Osteoblast (primary cell): ENCODE measurements around the gene ECHDC1. TPM values are rescaled to one million over a fixed set of nuclear protein-coding genes. Genes with fewer than 3 reads are reported as not detected.
"Not testable (repeated sequence)": the region's sequence is repeated elsewhere in the genome, so short reads cannot be mapped to it uniquely, and the experiment has no call there.

Experiments used
- DNase-seq: peaks from one replicate; pipeline ENCODE4 v3.0.0; 2011; ENCODE audit warnings: low spot score, mixed read lengths; ENCODE audit not compliant: insufficient read length; ENCODE audit errors: missing footprints
- H2AFZ ChIP-seq: 2 replicates; pipeline ENCODE4 v1.6.0; 2011; ENCODE audit warnings: mild to moderate bottlenecking, low read length
- H3K27ac ChIP-seq: 2 replicates; pipeline ENCODE4 v1.5.1; 2011; ENCODE audit warnings: mild to moderate bottlenecking, low read depth, low read length, moderate library complexity
- H3K27me3 ChIP-seq: 2 replicates; pipeline ENCODE4 v1.6.0; 2012; ENCODE audit warnings: mild to moderate bottlenecking, control low read depth, inconsistent platforms, low read length, moderate library complexity; ENCODE audit not compliant: insufficient read depth
- H3K36me3 ChIP-seq: 2 replicates; pipeline ENCODE4 v1.5.1; 2011; ENCODE audit warnings: mild to moderate bottlenecking, low read length, control low read depth, moderate library complexity; ENCODE audit not compliant: insufficient read depth
- H3K4me1 ChIP-seq: 2 replicates; pipeline ENCODE4 v1.5.1; 2011; ENCODE audit warnings: mild to moderate bottlenecking, low read length, control low read depth, moderate library complexity; ENCODE audit not compliant: insufficient read depth
- H3K4me2 ChIP-seq: 2 replicates; pipeline ENCODE4 v1.6.0; 2011; ENCODE audit warnings: mild to moderate bottlenecking, low read length; ENCODE audit not compliant: insufficient read depth
- H3K4me3 ChIP-seq: fragments of 200-600 bp; sonication (generic); 3 replicates; pipeline ENCODE4 v1.5.1; 2012; ENCODE audit warnings: mild to moderate bottlenecking, low read length, inconsistent platforms; ENCODE audit not compliant: insufficient read depth
- H3K79me2 ChIP-seq: 2 replicates; pipeline ENCODE4 v1.6.0; 2012; ENCODE audit warnings: mild to moderate bottlenecking, low read length, control low read depth, inconsistent platforms; ENCODE audit not compliant: insufficient read depth
- H3K9me3 ChIP-seq: 2 replicates; pipeline ENCODE4 v1.5.1; 2011; ENCODE audit warnings: low read depth, low read length, control low read depth
- H4K20me1 ChIP-seq: 2 replicates; pipeline ENCODE4 v1.6.0; 2012; ENCODE audit warnings: mild to moderate bottlenecking, low read length, control low read depth; ENCODE audit not compliant: insufficient read depth
- total RNA-seq: library from RNA; depleted of rRNA; stranded (reverse); fragments of >200 nt; gene quantifications from 2 replicates; pipeline ENCODE4 v1.2.3, GENCODE V29; 2012
- TF ChIP-seq, protein P1 (sequence below): IDR thresholded peaks from 2 replicates; pipeline ENCODE4 v1.5.1; 2011; ENCODE audit warnings: mild to moderate bottlenecking, low read depth, low read length, moderate library complexity; ENCODE audit errors: extremely low read depth

The ECHDC1 gene
- total RNA-seq, 1 donor, result 67.0 TPM

DNA sequence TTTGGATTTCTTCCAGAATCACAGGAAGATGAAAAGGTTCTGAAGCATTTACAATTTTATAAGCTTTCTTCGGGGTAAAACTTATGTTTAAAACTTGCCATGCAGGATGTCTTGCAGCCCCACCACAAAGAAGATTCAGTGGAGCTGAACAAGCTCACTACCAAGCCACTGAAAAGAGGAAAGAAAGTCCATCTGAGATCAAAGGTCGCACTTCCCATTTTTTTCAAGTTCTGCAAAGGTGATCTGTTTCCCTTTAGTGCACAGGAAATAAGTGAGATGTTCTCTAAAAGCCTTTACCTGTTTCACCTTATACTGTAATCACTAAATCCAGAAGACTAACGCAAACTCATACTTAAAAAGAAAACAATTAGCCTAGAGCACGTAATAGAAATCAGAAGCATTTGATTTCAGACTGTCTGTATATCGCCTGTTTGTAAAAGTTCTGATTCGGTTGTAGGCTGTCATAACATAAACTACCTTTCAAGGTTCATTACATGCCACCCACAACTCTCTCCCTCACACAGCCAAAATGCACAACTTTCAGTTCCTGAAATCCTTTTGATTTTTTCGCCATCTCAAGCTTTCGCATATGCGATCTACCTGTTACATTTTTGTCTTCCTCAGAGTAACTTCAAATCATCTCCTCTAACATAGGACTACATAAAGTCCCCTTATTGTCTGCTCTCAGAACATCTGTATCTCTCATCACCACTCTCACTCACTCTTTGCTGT is 1.8 kb downstream of the ECHDC1 start:
- Histone ChIP-seq H3K4me1 (peaks cover 21% of the 10 kb centered on the region), H3K27ac (no peak overlapping the region), H3K4me3 (peak overlapping the region; percentile 85), H3K36me3 (no peaks in the 10 kb centered on the region), H4K20me1 (peaks cover 4% of the 10 kb centered on the region), H3K4me2 (peak overlapping the region; percentile 92), H2AFZ (peak overlapping the region; percentile 96), H3K27me3 (no peaks in the 10 kb centered on the region), H3K79me2 (peaks cover 95% of the 10 kb centered on the region), H3K9me3 (no peaks in the 10 kb centered on the region)
- no peak for DNase-seq
- TF ChIP-seq, protein P1, sequence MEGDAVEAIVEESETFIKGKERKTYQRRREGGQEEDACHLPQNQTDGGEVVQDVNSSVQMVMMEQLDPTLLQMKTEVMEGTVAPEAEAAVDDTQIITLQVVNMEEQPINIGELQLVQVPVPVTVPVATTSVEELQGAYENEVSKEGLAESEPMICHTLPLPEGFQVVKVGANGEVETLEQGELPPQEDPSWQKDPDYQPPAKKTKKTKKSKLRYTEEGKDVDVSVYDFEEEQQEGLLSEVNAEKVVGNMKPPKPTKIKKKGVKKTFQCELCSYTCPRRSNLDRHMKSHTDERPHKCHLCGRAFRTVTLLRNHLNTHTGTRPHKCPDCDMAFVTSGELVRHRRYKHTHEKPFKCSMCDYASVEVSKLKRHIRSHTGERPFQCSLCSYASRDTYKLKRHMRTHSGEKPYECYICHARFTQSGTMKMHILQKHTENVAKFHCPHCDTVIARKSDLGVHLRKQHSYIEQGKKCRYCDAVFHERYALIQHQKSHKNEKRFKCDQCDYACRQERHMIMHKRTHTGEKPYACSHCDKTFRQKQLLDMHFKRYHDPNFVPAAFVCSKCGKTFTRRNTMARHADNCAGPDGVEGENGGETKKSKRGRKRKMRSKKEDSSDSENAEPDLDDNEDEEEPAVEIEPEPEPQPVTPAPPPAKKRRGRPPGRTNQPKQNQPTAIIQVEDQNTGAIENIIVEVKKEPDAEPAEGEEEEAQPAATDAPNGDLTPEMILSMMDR, result no peak

DNA sequence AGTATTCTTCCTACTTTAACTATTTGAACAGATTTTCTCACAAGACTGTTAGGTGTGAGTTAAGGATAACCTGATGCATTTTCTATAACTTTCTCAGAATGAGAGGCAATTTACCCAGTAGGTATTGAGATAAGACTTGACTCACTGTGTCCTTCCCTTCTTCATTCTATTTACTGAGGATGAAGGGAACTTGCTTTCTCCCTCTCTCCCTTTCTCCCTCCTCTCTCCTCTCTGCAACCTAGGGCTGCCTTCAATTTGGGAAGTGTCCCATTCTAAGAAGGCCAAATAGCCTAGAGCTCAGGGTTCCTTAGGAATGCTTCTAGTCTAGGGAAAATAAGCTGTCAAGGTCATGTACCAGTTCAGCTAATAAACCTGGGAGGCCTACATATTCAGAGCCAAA is 3.2 kb downstream of the ECHDC1 start:
- H3K4me1 ChIP-seq, result peaks cover 21% of the 10 kb centered on the region
- no peak for DNase-seq
- H3K4me2 ChIP-seq, result no peak overlapping the region
- peaks cover 96% of the 10 kb centered on the region for H3K79me2 ChIP-seq
- no peak overlapping the region for H3K4me3 ChIP-seq
- no peak overlapping the region for H2AFZ ChIP-seq
- H3K9me3 ChIP-seq, result no peaks in the 10 kb centered on the region
- TF ChIP-seq, protein P1, result no peak
- no peaks in the 10 kb centered on the region for H3K27me3 ChIP-seq
- no peak overlapping the region for H3K27ac ChIP-seq
- no peaks in the 10 kb centered on the region for H3K36me3 ChIP-seq
- H4K20me1 ChIP-seq, result peaks cover 9% of the 10 kb centered on the region

DNA sequence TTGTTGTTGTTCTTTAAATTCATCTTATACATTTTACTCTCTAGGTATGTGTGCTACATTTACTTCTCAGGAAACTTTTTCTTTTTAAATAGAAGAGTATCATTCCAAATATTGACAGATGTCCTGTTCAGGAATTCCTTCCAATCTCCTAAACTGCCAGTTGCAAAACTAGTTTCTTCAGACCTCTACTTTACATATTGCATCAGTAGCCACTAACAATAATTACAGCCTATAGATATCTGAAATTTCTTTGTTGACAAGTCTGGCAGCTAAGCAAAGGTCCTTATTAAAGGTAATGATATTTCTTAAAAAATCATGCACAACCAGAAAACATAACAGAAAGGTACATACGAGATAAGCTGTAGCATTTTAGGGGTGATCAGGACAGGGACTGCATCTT is 4.5 kb downstream of the ECHDC1 start:
- Histone ChIP-seq H3K27me3 (no peaks in the 10 kb centered on the region), H2AFZ (no peak overlapping the region), H3K4me3 (no peak overlapping the region), H3K9me3 (no peaks in the 10 kb centered on the region), H3K4me1 (peaks cover 15% of the 10 kb centered on the region), H4K20me1 (peaks cover 9% of the 10 kb centered on the region), H3K4me2 (no peak overlapping the region), H3K36me3 (no peaks in the 10 kb centered on the region), H3K79me2 (peaks cover 96% of the 10 kb centered on the region), H3K27ac (no peak overlapping the region)
- TF ChIP-seq, protein P1, result no peak
- peak; percentile 9 for DNase-seq

DNA sequence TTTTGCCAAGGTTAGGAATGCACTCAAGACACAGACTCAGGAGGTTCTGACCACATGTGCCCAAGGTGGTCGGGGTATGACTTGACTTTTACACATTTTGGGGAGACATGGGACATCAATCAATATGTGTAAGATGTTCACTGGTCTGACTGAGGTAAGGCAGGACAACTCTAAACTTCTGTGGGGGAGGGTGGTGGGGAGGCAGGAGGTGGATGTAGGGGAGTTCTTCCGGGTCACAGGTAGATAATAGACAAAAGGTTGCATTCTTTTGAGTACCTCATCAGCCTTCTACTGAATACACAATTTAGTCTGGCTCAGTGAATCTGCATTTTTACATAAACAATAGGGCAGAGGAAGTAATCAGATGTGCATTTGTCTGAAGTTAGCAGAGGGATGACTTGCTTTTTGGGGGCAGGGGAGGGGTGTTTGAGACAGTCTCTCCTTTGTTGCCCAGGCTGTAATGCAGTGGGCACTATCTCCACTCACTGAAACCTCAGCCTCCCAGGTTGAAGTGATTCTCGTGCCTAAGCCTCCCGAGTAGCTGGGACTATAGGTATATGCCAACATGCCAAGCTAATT is 10.9 kb downstream of the ECHDC1 start:
- Histone ChIP-seq H3K79me2 (peaks cover 52% of the 10 kb centered on the region), H3K4me3 (no peak overlapping the region), H3K4me1 (peaks cover 15% of the 10 kb centered on the region), H4K20me1 (peaks cover 5% of the 10 kb centered on the region), H3K9me3 (no peaks in the 10 kb centered on the region), H3K4me2 (no peak overlapping the region), H3K36me3 (peaks cover 3% of the 10 kb centered on the region), H2AFZ (no peak overlapping the region), H3K27ac (no peak overlapping the region), H3K27me3 (no peaks in the 10 kb centered on the region)
- TF ChIP-seq, protein P1, result no peak
- DNase-seq, result no peak

DNA sequence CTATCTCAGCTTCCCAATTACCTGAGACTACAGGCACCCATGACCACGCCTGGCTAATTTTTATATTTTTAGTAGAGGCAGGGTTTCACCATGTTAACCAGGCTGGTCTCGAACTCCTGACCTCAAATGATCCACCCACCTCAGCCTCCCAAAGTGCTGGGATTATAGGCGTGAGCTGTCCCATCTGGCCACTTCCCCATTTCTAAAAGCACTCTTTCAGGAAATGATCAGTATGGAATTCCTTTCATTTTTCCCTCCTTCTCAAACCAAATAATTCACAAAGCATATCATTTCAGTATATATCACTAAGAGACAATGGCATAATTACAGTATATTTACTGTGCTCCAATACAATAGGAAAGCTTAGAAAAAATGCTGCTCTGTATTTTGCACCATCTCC is 12.2 kb downstream of the ECHDC1 start:
- peaks cover 40% of the 10 kb centered on the region for H3K79me2 ChIP-seq
- H3K9me3 ChIP-seq, H3K4me3 ChIP-seq, H2AFZ ChIP-seq, H3K4me2 ChIP-seq, DNase-seq, H4K20me1 ChIP-seq, H3K27ac ChIP-seq, H3K27me3 ChIP-seq: not testable (repeated sequence)
- peaks cover 16% of the 10 kb centered on the region for H3K4me1 ChIP-seq
- peaks cover 10% of the 10 kb centered on the region for H3K36me3 ChIP-seq
